Adipocyte (in vitro differentiated cells): ENCODE data around the gene NACC1.
"Not testable (repeated sequence)": the region's sequence is repeated elsewhere in the genome, so short reads cannot be mapped to it uniquely, and the experiment has no call there.

Experiments used
- DNase-seq: peaks from one replicate; pipeline ENCODE4 v3.0.0-alpha.2; 2015; ENCODE audit warnings: low read depth
- H3K27me3 ChIP-seq: replicated peaks from 2 replicates; pipeline ENCODE4 v1.7.0; 2013; ENCODE audit warnings: mild to moderate bottlenecking, low read length, moderate library complexity; ENCODE audit not compliant: control insufficient read depth, insufficient read depth
- H3K36me3 ChIP-seq: 2 replicates; pipeline ENCODE4 v1.7.0; 2013; ENCODE audit warnings: low read length, mild to moderate bottlenecking, moderate library complexity; ENCODE audit not compliant: control insufficient read depth, insufficient read depth, severe bottlenecking
- H3K4me1 ChIP-seq: 2 replicates; pipeline ENCODE4 v1.7.0; 2013; ENCODE audit warnings: mild to moderate bottlenecking, low read length, moderate library complexity; ENCODE audit not compliant: control insufficient read depth, insufficient read depth
- H3K4me3 ChIP-seq: 2 replicates; pipeline ENCODE4 v1.7.0; 2013; ENCODE audit warnings: mild to moderate bottlenecking, low read length, moderate library complexity
- H3K9ac ChIP-seq: 2 replicates; pipeline ENCODE4 v1.7.0; 2013; ENCODE audit warnings: mild to moderate bottlenecking, low read length, moderate library complexity
- H3K9me3 ChIP-seq: 2 replicates; pipeline ENCODE4 v1.7.0; 2013; ENCODE audit warnings: mild to moderate bottlenecking, low read length, moderate library complexity; ENCODE audit not compliant: control insufficient read depth

NACC1 gene

DNA sequence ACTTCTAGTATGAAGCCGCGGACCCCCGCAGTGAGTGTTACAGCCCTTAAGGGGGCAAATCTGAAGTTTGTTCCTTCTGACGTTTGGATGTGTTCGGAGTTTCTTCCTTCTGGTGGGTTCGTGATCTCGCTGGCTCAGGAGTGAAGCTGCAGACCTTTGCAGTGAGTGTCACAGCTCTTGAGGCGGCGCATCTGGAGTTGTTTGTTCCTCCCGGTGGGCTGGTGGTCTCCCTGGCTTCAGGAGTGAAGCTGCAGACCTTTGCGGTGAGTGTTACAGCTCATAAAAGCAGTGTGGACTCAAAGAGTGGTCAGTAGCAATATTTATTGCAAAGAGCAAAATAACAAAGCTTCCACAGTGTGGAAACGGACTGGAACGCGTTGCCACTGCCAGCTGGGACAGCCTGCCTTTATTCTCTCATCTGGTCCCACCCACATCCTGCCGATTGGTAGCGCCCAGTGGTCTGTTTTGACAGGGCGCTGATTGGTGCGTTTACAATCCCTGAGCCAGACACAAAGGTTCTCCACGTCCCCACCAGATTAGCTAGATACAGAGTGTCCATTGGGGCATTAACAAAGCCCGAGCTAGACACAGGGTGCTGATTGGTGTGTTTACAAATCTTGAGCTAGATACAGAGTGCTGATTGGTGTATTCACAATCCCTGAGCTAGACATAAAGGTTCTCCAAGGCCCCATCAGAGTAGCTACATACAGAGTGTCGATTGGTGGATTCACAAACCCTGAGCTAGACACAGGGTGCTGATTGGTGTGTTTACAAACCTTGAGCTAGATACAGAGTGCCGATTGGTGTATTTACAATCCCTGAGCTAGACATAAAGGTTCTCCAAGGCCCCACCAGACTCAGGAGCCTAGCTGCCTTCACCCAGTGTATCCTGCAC is 67.9 kb downstream of the NACC1 start:
- not testable (repeated sequence) for H3K27me3 ChIP-seq, H3K9ac ChIP-seq, H3K4me3 ChIP-seq, H3K36me3 ChIP-seq, DNase-seq, H3K9me3 ChIP-seq, H3K4me1 ChIP-seq

DNA sequence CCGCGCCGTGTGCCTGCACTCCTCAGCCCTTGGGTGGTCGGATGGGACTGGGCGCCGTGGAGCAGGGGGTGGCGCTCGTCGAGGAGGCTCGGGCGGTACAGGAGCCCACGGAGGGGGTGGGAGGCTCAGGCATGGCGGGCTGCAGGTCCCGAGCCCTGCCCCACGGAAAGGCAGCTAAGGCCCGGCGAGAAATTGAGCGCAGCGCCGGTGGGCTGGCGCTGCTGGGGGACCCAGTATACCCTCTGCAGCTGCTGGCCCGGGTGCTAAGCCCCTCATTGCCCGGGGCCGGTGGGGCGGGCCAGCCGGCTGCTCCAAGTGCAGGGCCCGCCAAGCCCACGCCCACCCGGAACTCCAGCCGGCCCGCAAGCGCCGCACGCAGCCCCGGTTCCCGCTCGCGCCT is 68.6 kb downstream of the NACC1 start:
- not testable (repeated sequence) for H3K27me3 ChIP-seq, H3K4me1 ChIP-seq, H3K9ac ChIP-seq, DNase-seq, H3K4me3 ChIP-seq, H3K9me3 ChIP-seq, H3K36me3 ChIP-seq

DNA sequence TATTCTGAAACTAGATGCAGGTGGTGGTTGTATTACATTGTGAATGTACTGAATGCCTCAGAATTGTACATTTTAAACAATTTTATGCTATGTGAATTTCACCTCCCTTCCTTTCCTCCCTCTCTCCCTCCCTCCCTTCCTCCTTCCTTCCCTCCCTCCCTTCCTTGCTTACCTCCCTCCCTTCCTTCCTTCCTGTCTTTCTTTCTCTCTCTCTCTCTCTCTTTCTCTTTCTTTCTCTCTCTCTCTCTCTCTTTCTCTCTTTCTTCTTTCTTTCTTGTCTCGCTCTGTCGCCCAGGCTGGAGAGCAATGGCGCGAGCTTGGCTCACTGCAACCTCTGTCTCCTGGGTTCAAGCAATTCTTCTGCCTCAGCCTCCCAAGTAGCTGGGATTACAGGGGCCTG is 69.4 kb downstream of the NACC1 start:
- H3K4me3 ChIP-seq = no peak overlapping the region
- H3K36me3 ChIP-seq = no peaks in the 10 kb centered on the region
- DNase-seq = no peak
- H3K9me3 ChIP-seq = no peaks in the 10 kb centered on the region
- no peaks in the 10 kb centered on the region for H3K4me1 ChIP-seq
- no peak overlapping the region for H3K9ac ChIP-seq
- no peaks in the 10 kb centered on the region for H3K27me3 ChIP-seq

DNA sequence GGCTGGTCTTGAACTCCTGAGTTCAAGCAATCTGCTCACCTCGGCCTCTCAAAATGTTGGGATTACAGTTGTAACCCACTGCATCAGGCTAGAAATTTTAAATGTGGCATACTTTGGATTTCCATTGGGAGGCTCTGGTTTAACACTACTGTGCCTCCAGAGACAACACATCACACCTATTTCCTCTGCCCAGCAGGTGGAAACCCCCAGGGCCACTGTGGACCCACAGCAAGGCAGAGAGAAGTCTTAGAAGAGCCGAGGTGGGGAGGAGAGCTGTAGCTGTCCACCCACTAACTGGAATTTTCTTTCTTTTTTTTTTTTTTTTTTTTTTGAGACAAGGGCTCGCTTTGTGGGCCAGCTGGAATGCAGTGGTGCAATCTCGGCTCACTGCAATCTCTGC is 71.5 kb downstream of the NACC1 start:
- no peak overlapping the region for H3K9ac ChIP-seq
- H3K4me1 ChIP-seq = no peaks in the 10 kb centered on the region
- no peak for DNase-seq

More for the DNA sequence above, 71.5 kb downstream of the NACC1 start:
- no peaks in the 10 kb centered on the region for H3K36me3 ChIP-seq
- H3K9me3 ChIP-seq = no peaks in the 10 kb centered on the region
- no peak overlapping the region for H3K4me3 ChIP-seq
- no peaks in the 10 kb centered on the region for H3K27me3 ChIP-seq
